Limb (tissue), 2 donors: ENCODE results near the gene CDKAL1.
"Not testable (repeated sequence)": the region's sequence is repeated elsewhere in the genome, so short reads cannot be mapped to it uniquely, and the experiment has no call there.

Experiments
- DNase-seq, 2 donors: peaks; one replicate each; pipeline ENCODE4 v3.0.0-alpha.2; 2016; ENCODE audit errors: extremely low spot score in 2 of 2

Gene CDKAL1

DNA sequence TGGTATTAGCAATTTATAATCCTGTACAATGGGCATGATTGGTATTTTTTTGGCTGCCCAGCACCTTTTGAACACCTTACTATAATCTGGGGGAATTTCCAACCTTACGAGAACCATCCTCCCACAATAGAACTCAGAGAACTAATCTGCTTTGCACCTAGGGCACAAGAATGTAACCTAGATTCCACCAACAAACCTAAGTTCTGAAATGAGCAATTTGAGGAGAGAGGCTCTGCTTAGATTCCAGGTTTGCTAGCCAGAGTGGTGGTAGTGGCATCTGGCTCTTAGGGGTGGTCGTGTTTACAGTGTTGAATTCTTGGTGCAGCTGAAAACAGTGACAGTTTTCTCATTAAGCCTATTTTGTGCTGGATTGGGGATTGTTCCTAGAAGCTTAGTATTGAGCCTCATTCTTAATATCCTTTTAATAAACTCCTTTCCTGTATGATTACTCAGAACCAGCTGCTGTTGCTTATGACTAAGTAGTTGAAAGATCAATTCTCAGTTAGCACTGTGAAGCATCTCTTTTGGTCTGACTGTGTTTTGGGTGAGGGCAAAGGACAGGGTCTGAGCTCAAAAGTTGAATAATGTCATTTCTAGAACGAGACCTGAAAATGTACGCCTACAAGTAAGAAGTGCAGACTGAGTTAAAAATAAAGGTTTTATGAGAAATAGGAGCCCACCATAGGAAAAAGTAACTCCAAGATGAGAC is 385.6 kb downstream of the CDKAL1 start:
- no peak for DNase-seq

DNA sequence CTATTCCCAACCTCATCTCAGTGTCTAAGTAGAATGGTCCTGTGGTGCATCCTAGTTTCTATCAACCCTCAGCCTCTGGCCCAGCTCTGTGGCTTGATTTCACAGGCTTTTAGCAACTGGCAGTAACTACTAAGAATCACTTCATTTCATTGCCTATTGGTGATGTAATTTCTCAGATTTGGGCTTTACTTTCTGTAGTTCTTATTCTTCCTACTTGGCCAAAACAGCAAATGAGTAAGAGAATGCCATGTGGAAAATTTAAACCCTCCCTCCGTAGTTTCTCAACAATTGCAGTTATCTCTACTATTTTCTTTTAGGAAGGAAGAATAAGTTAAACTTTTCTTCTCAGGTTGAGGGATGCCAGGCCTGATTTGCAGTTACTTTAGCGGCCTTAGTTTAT is 387.3 kb downstream of the CDKAL1 start:
- no peak for DNase-seq

DNA sequence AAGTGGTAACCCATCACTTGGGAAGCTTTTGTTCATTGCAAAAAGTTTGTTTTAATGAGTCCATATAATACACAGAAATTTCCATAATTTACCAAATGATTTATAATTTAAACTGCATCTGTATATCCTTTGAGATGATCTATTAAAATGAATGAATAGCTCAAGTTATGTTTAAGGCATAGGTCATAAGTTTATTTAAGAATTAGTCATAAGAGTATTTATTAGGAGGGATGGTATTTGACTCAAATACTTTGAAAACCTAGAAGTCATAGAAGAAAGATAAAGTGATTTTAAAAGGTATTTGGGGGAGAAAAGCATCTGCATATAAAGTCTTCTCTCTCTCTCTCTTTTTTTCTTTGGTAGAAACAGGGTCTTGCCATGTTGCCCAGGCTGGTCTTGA is 388.5 kb downstream of the CDKAL1 start:
- DNase-seq, result no peak

DNA sequence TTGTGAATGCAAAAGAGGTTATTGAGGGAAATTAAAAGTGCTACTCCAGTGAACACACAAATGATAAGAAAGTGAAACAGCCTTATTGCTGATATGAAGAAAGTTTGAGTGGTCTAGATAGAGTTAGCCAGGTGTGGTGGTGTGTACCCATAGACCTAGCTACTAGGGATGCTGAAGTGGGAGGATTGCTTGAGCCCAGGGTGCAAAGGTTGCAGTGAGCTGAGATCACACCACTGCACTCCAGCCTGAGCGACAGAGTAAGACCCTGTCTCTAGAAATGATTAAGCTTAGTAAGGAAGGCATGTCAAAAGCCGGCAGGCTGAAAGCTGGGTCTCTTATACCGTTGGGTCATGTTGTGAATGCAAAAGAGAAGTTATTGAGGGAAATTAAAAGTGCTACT is 389.8 kb downstream of the CDKAL1 start:
- not testable (repeated sequence) for DNase-seq

DNA sequence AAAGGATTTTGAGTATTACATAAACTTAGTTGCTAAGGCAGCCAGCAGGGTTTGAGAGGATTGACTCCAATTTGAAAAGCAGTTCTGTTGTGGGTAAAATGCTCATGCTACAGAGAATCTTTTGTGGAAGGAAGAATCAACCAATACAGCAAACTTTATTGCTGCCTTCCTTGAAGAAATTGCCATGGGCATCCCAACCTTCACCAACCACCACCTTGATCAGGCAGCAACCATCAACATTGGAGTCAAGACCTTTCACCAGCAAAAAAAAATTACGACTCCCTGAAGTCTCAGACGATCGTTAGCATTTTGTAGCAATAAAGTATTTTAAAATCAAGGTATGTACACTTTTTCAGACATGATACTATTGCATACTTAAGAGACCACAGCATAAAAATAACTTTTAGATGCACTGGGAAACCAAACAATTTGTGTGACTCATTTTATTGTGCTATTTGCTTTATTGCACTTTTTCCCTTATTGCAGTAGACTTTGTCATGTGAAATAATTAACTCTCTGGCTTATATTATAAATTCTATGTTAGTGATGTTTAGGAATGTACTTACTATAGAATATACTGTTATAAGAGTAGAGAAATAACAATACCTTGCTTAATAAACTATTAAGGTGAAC is 390.8 kb downstream of the CDKAL1 start:
- no peak for DNase-seq

DNA sequence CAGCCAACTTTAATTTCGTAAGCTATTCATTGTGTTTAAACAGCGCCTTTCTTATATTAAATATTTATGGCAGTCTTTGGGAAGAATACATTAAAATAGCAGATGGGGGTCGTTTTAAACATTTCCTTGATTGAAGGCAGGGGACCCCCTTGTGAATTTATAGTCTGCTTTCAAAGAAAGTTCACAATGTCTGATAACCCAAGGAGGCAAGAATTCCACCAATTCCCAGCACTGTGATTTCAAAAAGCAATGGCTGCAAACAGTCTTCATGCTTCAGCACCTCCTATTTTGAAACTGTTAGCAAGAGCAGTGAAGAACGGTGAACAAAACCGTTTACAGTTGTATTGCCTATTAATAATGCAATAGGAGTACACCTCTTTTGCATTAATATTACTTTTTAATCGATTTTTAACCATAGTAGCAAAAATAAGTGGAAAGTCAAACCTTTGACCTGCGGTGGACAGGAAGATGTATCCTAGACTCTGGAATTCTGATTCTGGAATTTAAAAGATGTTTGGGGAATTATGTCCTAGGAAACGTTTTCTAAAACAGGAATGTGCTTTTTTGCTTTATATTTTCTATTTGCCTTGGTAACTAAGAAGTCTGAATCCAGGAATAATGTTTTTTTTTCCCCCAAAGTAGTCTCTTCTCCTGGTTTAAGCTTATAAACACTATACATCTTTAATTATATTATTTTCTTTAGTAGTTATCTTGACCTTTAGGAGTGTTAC is 393.0 kb downstream of the CDKAL1 start:
- DNase-seq, result no peak

DNA sequence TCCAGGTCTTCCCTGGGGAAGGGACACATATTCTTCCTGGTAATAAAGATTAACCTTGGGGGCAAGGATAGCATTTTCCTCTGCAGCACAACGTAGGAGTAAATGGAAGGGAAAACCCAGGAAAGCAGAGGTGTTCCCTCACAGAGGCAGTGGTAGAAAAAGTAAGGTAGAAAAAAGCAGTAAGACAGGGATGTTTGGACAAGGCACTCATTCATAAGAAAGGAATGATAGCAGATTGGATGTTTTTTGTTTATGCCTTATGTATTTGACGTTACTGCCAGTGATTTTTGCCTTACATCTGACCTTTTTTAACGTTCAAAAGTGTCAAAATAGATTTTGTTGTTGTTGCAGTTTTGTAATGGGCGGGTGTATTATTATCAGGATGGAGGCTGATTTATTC is 395.0 kb downstream of the CDKAL1 start:
- DNase-seq, result no peak

DNA sequence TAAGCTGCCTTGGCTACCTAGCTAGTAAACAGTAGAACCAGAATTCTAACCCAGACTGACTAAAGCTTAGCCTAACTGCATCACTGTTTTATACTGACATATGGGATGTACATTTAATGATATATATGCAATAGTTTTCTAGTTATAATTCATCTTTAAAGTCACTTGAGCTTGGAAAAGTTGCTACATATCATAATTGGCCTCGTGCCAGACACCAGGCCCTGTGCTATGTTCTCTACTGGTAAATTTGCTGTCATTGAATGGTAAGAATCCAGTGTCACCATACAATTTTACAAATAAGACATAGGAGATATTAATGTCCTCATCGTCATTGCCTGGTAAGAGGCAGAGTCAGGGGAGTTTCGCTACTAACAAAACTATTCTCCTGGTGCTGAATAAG is 396.8 kb downstream of the CDKAL1 start:
- DNase-seq, result no peak

DNA sequence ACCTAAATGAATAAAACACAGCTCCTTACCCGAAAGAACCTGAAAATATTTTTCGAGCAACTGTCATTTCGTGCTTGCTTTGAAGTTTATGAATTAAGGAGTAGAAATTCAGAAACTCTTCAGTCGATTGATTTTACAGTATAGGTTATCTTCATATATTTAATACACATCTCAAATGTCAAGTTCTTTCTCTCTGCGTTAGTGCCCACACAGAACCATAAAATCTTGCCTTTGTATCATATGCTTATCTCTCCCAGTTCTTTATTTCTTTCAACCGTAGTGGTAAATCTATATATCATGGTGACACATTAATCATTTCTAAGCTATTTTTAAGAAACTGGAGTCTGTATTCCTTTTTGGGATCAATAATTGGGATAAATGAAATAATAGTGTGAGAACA is 397.5 kb downstream of the CDKAL1 start:
- DNase-seq, result no peak

DNA sequence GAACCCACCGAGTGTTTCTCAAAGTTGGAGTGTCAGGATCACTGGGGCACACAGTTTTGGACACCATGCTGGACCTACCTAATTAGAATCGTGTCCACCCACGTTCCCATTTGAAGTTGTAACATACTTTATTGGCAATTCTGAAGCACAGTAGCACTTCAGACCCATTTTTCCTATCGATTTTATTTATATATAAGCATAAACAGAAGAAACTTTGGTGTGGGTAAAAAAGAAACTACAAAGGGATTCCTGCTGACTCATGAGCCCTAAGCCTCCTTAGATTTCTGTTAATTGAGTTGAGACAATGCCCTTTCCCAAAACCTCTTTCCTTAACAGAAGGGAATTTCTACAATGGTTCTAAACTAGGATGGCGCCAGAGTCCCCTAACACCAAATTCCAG is 398.0 kb downstream of the CDKAL1 start:
- DNase-seq, result no peak

DNA sequence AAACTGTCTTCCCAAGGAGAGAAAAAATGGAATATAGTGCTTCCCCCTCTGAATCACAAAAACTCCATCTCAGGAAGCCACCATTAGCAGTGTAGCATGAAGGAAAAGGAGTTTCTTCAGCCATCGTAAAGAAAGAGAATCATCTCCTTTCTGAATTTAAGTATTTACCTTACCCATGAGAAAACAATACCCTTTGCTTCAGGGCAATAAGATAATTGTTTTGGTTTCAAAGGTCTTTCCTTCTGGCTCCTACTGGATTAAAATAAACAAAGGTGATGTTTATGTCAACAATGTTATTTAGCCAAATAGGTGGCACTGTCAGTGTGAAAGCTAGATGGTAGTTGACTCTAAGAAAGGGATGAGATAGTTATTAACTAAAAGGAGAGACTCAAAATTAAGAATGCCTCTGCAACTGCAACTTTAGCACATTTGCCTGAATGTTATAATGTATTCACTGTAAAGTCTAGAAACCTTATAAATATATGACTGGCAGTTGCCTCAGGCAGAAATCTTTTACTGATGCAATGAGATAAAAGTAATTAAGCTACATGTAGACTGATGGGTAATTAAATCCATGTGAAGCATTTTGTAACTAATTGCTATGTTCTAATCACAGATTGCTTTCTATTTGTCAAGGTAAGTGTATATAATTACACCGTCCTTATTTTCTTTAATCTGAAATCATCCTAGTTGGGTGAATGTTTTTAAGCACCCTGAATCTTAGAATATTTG is 399.0 kb downstream of the CDKAL1 start:
- no peak for DNase-seq

DNA sequence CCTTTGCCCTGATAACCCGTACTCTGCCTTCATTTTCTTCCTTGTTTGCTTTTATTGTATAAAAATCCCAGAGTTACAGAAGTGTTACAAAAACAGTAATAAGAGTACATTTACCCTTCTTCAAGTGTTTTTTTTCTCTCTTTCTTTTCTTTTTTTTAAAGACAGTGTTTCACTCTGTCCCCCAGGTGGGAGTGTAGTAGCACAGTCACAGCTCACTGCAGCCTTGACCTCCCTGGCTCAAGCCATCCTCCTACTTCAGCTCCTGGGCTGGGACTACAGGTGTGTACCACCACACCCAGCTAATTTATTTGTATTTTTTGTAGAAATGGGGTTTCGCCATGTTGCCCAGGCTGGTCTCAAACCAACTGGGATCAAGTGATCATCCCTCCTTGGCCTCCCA is 402.7 kb downstream of the CDKAL1 start:
- no peak for DNase-seq

DNA sequence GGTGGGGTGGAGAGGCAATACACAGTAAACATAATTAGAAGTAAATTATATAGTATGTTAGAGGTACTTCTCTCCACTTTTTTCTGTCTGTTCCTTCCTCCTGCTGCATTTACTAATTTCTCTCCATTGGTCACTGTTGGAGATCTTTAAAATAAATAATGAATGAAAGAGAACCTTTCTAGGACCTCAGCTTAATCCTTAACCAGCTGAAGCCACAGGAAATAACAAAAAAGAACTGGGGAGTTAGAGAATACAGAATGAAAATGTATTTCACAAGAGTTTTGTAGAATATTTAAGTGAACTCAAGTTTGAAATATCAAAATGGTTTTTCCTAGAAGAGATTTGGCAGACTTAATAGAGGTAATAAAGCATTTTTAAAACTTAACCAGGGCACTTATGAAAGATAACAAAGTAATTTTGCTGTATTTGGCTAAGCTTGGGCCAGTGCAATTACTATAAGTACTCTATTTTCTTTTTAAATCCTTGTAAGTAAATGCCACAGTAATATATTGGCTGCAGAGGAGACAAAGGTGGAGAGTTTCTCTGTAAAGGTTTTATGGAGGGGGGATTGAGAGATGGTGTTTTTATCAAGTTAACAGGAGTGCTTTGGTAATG is 405.0 kb downstream of the CDKAL1 start:
- DNase-seq, result no peak

DNA sequence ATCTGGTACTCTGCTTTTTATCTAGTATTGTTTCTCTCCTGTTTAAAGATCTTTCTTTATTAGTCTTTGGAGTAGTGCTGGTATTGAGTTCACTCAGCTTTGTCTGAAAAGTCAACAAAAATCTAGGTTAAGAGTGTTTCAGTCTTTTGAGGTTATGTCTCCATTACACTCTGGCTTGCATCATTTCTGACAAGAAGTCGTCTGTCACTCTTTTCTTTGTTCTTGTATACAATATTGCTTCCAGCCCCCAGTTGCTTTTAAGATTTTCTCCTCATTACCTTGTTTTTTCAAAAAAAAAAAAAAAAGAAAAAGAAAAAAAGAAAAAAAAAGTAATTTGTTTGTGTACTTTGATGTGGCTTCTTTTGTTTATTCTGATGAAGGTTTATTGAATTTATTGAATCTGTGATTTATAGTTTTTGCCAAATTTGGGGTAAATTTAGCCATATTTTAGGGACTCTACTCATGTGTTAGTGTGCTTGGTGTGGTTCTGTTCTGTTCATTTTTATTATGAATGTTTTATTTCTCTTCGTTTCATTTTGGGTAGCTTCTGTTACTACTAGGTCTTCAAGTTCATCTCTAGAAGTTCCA is 408.9 kb downstream of the CDKAL1 start:
- DNase-seq, result no peak

DNA sequence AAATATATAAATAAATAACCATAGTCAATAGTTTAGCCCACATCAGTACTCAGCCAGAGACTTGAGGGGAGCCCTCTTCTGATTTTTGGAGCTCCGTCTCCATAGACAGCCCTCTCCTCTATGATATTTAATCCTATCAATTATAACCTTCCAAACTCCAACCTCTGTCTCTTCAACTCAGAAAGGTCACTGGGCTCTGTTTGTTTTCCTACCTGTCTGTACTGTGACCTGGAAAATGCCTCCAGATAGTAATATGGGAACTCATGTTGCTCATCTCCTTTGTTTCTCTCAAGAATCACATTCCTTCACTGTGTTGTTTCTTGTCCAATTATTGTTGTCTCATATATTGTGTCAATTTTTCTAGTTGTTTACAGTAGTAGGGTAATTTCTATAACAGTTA is 409.7 kb downstream of the CDKAL1 start:
- DNase-seq, result no peak

DNA sequence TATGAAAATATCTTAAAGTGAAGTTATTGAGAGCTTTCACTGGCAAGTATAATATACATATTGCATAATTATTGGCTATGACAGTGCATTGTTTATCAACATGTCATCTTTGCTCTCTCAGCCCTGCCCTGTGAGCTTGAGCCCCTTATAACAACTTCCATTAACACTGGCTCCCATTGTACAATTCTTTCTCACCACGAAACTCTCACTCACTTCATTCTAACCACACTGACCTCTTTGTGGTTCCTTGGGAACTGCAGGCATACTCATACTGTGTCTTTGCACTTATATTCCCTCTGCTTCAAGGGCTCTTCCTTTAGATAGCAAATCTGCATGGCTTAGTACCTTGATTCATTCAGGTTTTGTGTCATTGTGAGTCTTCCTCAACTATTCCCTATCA is 411.8 kb downstream of the CDKAL1 start:
- DNase-seq, result no peak

DNA sequence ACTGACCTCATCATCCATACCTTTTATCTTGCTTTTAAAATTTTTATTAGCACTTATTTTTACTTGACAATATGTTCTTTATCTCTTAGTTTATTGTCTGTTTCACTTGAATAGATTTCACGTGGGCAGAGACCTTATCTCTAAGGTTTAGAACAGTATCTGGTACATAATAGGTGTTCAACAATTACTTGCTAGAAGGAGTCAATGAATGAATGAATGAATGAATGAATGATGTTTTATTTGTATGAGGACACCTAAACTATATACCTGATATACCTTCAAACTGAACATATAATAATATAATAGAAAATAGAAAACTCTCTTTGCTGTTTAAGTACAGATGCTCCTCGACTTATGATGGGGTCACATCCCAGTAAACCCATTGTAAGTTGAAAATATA is 412.6 kb downstream of the CDKAL1 start:
- no peak for DNase-seq

DNA sequence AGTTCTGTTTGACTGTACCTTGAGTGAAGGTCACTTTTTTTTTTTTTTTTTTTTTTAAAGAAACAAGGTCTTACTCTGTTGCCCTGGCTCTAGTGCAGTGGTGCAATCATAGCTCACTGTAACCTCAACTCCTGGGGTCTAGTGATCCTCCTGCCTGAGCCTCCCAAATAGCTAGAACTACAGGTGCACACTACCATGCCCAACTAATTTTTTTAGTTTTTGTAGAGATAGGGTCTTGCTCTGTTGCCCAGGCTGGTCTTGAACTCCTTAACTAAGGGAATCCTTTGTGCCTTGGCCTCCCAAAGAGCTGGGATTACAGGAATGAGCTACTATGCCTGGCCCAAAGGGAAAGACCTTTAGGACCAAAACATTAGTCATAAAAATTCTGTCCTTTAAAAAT is 413.7 kb downstream of the CDKAL1 start:
- no peak for DNase-seq

DNA sequence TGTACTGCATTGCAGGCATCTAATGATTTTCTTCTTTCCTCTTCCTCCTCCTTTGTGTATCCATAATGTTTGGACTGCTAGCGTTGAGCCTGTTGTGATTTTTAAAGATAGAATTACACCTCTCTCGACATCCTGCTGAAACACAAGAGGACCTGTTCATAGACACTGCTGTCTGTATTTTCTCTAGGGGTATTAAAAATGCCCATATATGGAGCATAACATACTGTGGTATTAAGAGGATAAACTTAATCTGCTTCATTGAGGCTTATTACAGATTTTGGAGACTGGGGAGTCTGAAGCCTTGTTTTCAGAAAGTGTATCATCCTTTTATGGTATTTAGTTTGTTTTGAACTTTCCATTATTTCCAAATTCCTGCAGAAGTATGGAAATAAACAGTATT is 414.3 kb downstream of the CDKAL1 start:
- no peak for DNase-seq

DNA sequence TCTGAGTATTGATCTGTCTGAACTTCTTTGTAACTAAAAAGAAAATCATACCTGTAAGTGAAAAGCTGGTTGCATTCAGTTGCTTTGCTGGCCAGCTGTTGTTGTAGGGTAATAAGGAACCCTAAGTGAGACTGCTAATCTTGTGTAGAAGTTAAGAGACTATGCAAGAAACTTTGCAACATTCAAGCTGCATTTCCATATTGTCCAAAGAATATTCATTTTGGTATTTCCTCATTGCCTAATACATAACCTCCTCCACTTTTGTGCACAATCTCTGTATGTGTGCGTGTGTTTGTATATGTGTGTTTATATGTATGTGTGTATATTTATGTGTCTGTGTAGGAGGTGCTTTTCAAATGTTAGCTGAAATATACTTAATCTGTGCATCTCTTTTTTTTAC is 414.9 kb downstream of the CDKAL1 start:
- DNase-seq, result no peak

DNA sequence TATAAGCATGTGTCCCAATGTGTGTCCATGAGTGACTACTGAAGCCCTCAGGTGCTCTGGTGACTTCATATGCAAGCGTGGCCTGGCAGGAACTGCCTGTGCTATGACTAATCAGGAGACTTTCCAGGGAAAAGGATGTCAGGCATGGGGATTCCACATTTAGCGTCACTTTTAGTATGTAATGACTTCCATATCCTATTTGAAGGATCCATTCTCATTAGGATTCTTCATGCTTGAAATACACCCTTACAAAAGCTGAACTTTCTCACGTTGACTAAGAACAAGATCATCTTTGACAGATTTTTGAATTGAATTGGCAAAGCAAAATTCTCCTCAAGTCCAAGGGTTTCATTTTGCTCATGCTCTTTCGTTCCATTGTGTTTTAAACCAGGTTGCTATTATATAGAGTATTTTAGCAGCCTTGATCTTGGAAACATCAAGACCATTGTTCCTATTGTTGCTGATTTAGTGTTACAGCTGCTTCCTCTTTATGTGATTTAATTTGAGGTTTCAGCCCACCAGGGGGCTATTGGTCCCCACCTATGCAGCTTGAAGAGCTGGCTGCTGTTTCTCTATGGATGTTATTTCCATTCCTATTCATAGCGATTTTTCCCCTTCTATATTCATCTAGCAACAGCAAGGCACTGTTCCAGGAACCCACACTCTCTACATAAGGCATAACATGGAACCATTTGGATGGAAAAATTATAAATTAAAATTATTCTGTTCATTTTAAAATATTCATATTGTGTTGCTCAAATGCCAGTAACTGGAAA is 418.6 kb downstream of the CDKAL1 start:
- DNase-seq, result peak; percentile 37 to 66
